Stomach (tissue), 4 donors: Measurements from ENCODE around the gene CALY.

Source experiments
- POLR2A ChIP-seq, 4 donors: fragments of 450-650 bp; IDR thresholded peaks; one replicate each; pipeline ENCODE4 v1.6.1; 2016; ENCODE audit warnings: antibody characterized with exemption in 4 of 4, control low read depth in 2 of 4, mild to moderate bottlenecking in 1 of 4, moderate library complexity in 1 of 4
- POLR2AphosphoS5 ChIP-seq, 3 donors: sonication (generic); formaldehyde crosslinking; IDR thresholded peaks; one replicate each; pipeline ENCODE4 v1.6.1; 2016; ENCODE audit warnings: antibody characterized with exemption in 3 of 3
- TF ChIP-seq, protein P1 (sequence below), 7 experiments: fragments of 450-650 bp in 4 of 7; fragments of 200-600 bp in 3 of 7; sonication (generic) in 3 of 7; IDR thresholded peaks; one replicate each; pipeline ENCODE4 v1.5.1; 2016 to 2019; ENCODE audit warnings: antibody characterized with exemption in 7 of 7, control low read depth in 2 of 7, mild to moderate bottlenecking in 1 of 7

DNA sequence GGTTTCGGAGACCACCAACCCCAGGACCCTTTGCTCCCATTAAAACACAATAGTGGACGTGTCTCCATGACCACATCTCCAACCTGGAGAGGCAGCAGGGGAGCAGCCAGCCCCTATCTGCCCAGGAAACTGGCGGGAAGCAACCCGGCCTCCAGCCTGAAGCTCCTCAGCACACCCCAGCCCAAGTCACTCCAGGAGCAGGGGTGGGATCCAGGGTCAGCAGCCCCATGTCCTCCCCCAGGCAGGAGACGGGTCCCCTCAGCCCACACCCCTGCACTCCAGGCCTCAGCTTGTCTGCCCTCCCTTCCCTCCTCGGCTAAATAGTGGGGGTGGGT lies 60.6 kb downstream of the CALY start:
- TF ChIP-seq, protein P1, sequence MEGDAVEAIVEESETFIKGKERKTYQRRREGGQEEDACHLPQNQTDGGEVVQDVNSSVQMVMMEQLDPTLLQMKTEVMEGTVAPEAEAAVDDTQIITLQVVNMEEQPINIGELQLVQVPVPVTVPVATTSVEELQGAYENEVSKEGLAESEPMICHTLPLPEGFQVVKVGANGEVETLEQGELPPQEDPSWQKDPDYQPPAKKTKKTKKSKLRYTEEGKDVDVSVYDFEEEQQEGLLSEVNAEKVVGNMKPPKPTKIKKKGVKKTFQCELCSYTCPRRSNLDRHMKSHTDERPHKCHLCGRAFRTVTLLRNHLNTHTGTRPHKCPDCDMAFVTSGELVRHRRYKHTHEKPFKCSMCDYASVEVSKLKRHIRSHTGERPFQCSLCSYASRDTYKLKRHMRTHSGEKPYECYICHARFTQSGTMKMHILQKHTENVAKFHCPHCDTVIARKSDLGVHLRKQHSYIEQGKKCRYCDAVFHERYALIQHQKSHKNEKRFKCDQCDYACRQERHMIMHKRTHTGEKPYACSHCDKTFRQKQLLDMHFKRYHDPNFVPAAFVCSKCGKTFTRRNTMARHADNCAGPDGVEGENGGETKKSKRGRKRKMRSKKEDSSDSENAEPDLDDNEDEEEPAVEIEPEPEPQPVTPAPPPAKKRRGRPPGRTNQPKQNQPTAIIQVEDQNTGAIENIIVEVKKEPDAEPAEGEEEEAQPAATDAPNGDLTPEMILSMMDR (IDR thresholded peaks at IDR 0.05): no peak
- TF ChIP-seq POLR2A (IDR thresholded peaks at IDR 0.05) (no peak), POLR2AphosphoS5 (IDR thresholded peaks at IDR 0.05) (no peak)
